ENCODE results near the gene WFIKKN1.

The WFIKKN1 gene

DNA sequence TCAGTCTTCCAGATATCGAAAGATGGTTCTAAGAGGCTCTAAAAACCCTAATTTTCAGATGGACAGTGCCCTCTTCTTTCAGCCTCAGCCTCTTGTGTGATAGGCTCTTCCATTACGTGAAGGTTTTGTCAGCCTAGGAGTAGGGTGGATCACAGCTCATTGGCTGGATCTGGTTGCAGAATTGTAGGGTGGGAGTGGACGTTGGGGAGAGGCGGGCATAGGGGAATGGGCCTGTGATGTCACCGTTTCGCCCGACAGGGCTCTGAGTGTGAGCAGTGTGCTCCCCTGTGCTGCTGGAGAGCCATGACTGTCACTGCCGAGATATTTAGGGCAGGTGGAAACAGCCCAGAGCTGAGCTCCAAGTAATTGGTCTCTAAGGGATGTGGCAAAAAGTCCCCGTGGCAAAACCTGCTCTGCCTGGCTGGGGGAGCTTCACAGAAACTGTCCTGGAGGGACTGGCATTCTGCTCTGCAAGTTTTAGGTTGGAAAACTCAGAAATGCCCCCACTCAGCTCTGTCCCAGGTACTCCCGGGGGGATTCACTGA is 6.2 kb upstream of the WFIKKN1 start:
- Histone ChIP-seq H3F3A (ENCODE audit: insufficient read depth, low read length) (no peaks in the 10 kb centered on the region), H3K9ac (ENCODE audit: low read length) (no peak overlapping the region), H3K36me3 (ENCODE audit: insufficient read depth, low read length) (no peaks in the 10 kb centered on the region), H2AFZ (ENCODE audit: low read length) (no peak overlapping the region), H3K9me3 (ENCODE audit: low read length) (no peaks in the 10 kb centered on the region), H3K27me3 (ENCODE audit: insufficient read depth, low read length) (no peaks in the 10 kb centered on the region), H3K79me2 (ENCODE audit: insufficient read depth, low read length) (no peaks in the 10 kb centered on the region), H3K9me2 (ENCODE audit: low read depth, low read length) (no peaks in the 10 kb centered on the region), H3K4me1 (ENCODE audit: insufficient read depth, low read length, severe bottlenecking) (peaks cover 14% of the 10 kb centered on the region), H3K4me2 (ENCODE audit: low read length) (no peak overlapping the region), H4K20me1 (ENCODE audit: insufficient read depth, low read length) (no peaks in the 10 kb centered on the region), H3K4me3 (ENCODE audit: low read depth, low read length, poor library complexity, severe bottlenecking) (no peak overlapping the region), H3K27ac (ENCODE audit: low read depth, low read length, poor library complexity, severe bottlenecking) (no peak overlapping the region)
- TF ChIP-seq, protein P1, sequence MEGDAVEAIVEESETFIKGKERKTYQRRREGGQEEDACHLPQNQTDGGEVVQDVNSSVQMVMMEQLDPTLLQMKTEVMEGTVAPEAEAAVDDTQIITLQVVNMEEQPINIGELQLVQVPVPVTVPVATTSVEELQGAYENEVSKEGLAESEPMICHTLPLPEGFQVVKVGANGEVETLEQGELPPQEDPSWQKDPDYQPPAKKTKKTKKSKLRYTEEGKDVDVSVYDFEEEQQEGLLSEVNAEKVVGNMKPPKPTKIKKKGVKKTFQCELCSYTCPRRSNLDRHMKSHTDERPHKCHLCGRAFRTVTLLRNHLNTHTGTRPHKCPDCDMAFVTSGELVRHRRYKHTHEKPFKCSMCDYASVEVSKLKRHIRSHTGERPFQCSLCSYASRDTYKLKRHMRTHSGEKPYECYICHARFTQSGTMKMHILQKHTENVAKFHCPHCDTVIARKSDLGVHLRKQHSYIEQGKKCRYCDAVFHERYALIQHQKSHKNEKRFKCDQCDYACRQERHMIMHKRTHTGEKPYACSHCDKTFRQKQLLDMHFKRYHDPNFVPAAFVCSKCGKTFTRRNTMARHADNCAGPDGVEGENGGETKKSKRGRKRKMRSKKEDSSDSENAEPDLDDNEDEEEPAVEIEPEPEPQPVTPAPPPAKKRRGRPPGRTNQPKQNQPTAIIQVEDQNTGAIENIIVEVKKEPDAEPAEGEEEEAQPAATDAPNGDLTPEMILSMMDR (IDR thresholded peaks at IDR 0.05; ENCODE audit: low read length) = no peak
- no peak for TF ChIP-seq EZH2 (IDR thresholded peaks at IDR 0.05; ENCODE audit: borderline replicate concordance, low read length)

DNA sequence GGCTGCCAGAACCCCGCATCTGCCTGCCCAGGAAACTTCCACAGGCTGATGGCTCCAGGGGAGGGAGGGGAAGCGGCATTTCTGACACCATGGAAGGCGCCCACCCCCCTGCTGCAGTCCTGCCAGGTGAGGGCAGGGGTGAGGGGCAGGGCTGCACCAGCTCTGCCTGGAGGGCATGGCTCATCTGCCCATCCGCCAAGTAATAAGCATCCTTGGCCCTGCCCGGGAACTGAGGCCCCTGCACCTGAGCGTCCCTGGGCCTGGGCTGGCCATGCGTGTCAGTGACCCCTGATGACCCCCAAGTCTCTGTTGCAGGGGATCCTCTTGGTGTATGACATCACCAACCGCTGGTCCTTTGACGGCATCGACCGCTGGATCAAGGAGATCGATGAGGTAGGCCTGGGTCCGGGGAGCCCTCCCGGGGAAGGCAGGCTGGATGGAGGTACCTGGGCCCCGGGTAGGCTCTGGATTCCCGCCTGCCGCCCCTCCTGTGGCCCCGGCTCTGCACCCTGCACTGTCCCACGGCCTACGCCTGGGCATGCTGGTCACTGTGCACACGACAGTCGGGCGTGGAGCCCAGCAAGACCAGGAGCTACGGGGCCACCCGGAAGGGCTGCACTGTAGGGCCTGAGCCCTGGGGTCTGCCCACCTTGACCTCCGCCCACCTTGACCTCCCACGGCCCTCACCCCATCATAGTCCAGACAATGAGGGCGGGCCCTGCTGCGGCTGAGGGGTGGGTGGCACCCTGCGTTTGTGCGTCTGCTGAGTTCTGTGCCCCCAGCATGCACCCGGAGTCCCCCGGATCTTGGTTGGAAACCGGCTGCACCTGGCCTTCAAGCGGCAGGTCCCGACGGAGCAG is 5.4 kb upstream of the WFIKKN1 start:
- H3K27me3 ChIP-seq (ENCODE audit: insufficient read depth, low read length) = no peaks in the 10 kb centered on the region
- H3K36me3 ChIP-seq (ENCODE audit: insufficient read depth, low read length) = no peaks in the 10 kb centered on the region
- no peaks in the 10 kb centered on the region for H3K79me2 ChIP-seq (ENCODE audit: insufficient read depth, low read length)
- no peak overlapping the region for H3K4me3 ChIP-seq (ENCODE audit: low read depth, low read length, poor library complexity, severe bottlenecking)
- H3K9ac ChIP-seq (ENCODE audit: low read length) = no peak overlapping the region
- TF ChIP-seq, protein P1 (IDR thresholded peaks at IDR 0.05; ENCODE audit: low read length) = no peak
- no peak for TF ChIP-seq EZH2 (IDR thresholded peaks at IDR 0.05; ENCODE audit: borderline replicate concordance, low read length)
- no peak overlapping the region for H3K27ac ChIP-seq (ENCODE audit: low read depth, low read length, poor library complexity, severe bottlenecking)
- H3F3A ChIP-seq (ENCODE audit: insufficient read depth, low read length) = no peaks in the 10 kb centered on the region
- H3K9me3 ChIP-seq (ENCODE audit: low read length) = no peaks in the 10 kb centered on the region
- H4K20me1 ChIP-seq (ENCODE audit: insufficient read depth, low read length) = no peaks in the 10 kb centered on the region
- H3K4me2 ChIP-seq (ENCODE audit: low read length) = no peak overlapping the region
- H2AFZ ChIP-seq (ENCODE audit: low read length) = no peak overlapping the region
- no peaks in the 10 kb centered on the region for H3K9me2 ChIP-seq (ENCODE audit: low read depth, low read length)
- H3K4me1 ChIP-seq (ENCODE audit: insufficient read depth, low read length, severe bottlenecking) = peaks cover 14% of the 10 kb centered on the region

DNA sequence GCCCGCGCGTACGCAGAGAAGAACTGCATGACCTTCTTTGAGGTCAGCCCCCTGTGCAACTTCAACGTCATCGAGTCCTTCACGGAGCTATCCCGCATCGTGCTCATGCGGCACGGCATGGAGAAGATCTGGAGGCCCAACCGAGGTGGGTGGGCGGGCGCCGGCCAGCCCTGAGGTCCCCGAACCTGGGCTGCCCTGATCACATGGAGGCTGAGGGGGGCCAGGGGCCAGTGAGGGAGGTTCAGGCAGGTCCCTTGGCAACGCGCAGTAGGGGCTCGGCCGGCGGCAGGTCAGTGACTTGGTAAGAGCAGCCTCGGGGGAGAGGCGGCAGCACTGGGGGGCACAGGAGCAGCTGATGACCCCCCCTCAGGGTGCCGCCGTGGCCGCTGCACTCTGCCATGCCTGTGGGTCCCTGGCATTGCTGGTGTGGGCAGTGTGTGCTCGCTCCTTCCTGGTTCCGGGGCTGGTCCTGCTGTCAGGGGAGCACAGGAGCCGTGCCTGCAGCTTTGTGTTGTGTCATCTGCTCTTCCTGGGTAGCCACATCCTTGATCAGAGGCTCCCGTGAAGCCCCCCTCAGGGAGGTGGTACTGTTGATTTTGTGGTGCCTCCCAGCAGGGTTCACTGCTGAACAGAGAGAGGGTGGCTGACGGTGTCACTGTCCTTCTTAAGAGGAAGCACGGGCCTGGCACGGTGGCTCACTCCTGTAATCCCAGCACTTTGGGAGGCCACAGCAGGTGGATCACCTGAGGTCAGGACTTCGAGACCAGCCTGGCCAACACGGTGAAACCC is 4.6 kb upstream of the WFIKKN1 start:
- Histone ChIP-seq H3K27ac (ENCODE audit: low read depth, low read length, poor library complexity, severe bottlenecking) (no peak overlapping the region), H3F3A (ENCODE audit: insufficient read depth, low read length) (no peaks in the 10 kb centered on the region), H3K9ac (ENCODE audit: low read length) (no peak overlapping the region), H3K27me3 (ENCODE audit: insufficient read depth, low read length) (no peaks in the 10 kb centered on the region; the same call in 1 of the 2 replicates), H4K20me1 (ENCODE audit: insufficient read depth, low read length) (no peaks in the 10 kb centered on the region), H3K9me2 (ENCODE audit: low read depth, low read length) (no peaks in the 10 kb centered on the region), H3K79me2 (ENCODE audit: insufficient read depth, low read length) (no peaks in the 10 kb centered on the region), H3K4me2 (ENCODE audit: low read length) (no peak overlapping the region), H2AFZ (ENCODE audit: low read length) (no peak overlapping the region), H3K36me3 (ENCODE audit: insufficient read depth, low read length) (no peaks in the 10 kb centered on the region), H3K4me1 (ENCODE audit: insufficient read depth, low read length, severe bottlenecking) (peaks cover 9% of the 10 kb centered on the region), H3K4me3 (ENCODE audit: low read depth, low read length, poor library complexity, severe bottlenecking) (no peak overlapping the region), H3K9me3 (ENCODE audit: low read length) (no peaks in the 10 kb centered on the region)
- no peak for TF ChIP-seq EZH2 (IDR thresholded peaks at IDR 0.05; ENCODE audit: borderline replicate concordance, low read length)
- TF ChIP-seq, protein P1 (IDR thresholded peaks at IDR 0.05; ENCODE audit: low read length) = no peak
